HepG2 (cell line): Measurements from ENCODE around the gene ARHGDIA. TPM values are rescaled to one million over a fixed set of nuclear protein-coding genes. Genes with fewer than 3 reads are reported as not detected.

Experiments
- FOXJ3 ChIP-seq: sonication (generic); formaldehyde crosslinking; IDR thresholded peaks from 2 replicates; pipeline ENCODE4 v1.4.0; 2020; ENCODE audit warnings: missing genetic modification reagents, mild to moderate bottlenecking, borderline replicate concordance
- NFKB2 ChIP-seq: sonication (generic); formaldehyde crosslinking; IDR thresholded peaks from 2 replicates; pipeline ENCODE4 v1.4.0; 2020; ENCODE audit warnings: missing genetic modification reagents, borderline replicate concordance
- SAP130 ChIP-seq: IDR thresholded peaks from 2 replicates; pipeline ENCODE4 v1.6.1; 2016; ENCODE audit warnings: low read depth
- SP2 ChIP-seq: sonication (generic); formaldehyde crosslinking; IDR thresholded peaks from 2 replicates; pipeline ENCODE4 v1.5.1; 2020; ENCODE audit warnings: mild to moderate bottlenecking, missing genetic modification reagents
- TARDBP ChIP-seq: sonication (generic); formaldehyde crosslinking; IDR thresholded peaks from 2 replicates; pipeline ENCODE4 v1.8.0; 2022; ENCODE audit warnings: mild to moderate bottlenecking, missing genetic modification reagents
- ZNF256 ChIP-seq: sonication (generic); formaldehyde crosslinking; conservative IDR thresholded peaks from 2 replicates; pipeline ENCODE4 v1.4.0; 2020; ENCODE audit warnings: missing genetic modification reagents
- ZSCAN12 ChIP-seq: sonication (generic); formaldehyde crosslinking; IDR thresholded peaks from 2 replicates; pipeline ENCODE4 v1.9.0; 2021; ENCODE audit warnings: mild to moderate bottlenecking, missing genetic modification reagents
- polyA plus RNA-seq, 8 experiments: library from polyadenylated mRNA; depleted of rRNA in 3 of 8; stranded (reverse) in 7 of 8; unstranded in 1 of 8; fragments of >200 nt; fragmentation: Illumina TruSeq in 4 of 8; extraction: Trizol in 4 of 8; gene quantifications; 2 replicates each; pipeline versions ENCODE4 v1.2.1 to v1.2.3, GENCODE V29; 2011 to 2016; ENCODE audit warnings: low read depth in 4 of 8, missing spikeins in 1 of 8, mixed read lengths in 1 of 8; ENCODE audit not compliant: insufficient read depth in 1 of 8
- total RNA-seq, 5 experiments: library from RNA; depleted of rRNA; stranded (reverse); fragments of >200 nt; fragmentation: Illumina TruSeq; extraction: Trizol; gene quantifications; 2 replicates each; pipeline ENCODE4 v1.2.3, GENCODE V29; 2016; ENCODE audit warnings: low read depth in 1 of 5
- TF ChIP-seq, protein P1 (sequence below): sonication (generic); formaldehyde crosslinking; IDR thresholded peaks from 2 replicates; pipeline ENCODE4 v1.5.0; 2020; ENCODE audit warnings: mild to moderate bottlenecking, low read depth, missing genetic modification reagents, borderline replicate concordance
- TF ChIP-seq, protein P2 (sequence below): IDR thresholded peaks from 2 replicates; pipeline ENCODE4 v1.6.1; 2012; ENCODE audit warnings: inconsistent platforms
- TF ChIP-seq, protein P3 (sequence below): sonication (generic); formaldehyde crosslinking; IDR thresholded peaks from 2 replicates; pipeline ENCODE4 v1.5.1; 2020; ENCODE audit warnings: missing genetic modification reagents, mild to moderate bottlenecking, borderline replicate concordance
- TF ChIP-seq, protein P4 (sequence below): sonication (generic); formaldehyde crosslinking; IDR thresholded peaks from 2 replicates; pipeline ENCODE4 v1.8.1; 2023; ENCODE audit warnings: mild to moderate bottlenecking, missing genetic modification reagents
- TF ChIP-seq, protein P5 (sequence below): sonication (generic); formaldehyde crosslinking; IDR thresholded peaks from 2 replicates; pipeline ENCODE4 v1.8.0; 2022; ENCODE audit warnings: missing genetic modification reagents, mild to moderate bottlenecking, moderate library complexity, borderline replicate concordance
- TF ChIP-seq, protein P6 (sequence below): sonication (generic); formaldehyde crosslinking; IDR thresholded peaks from 2 replicates; pipeline ENCODE4 v1.4.0; 2020; ENCODE audit warnings: low read depth, missing genetic modification reagents
- TF ChIP-seq, protein P7 (sequence below): sonication (generic); formaldehyde crosslinking; IDR thresholded peaks from 2 replicates; pipeline ENCODE4 v1.4.0; 2020; ENCODE audit warnings: missing genetic modification reagents, borderline replicate concordance

Gene ARHGDIA
- total and polyA plus RNA-seq, 2 of the 13 experiments (the other 11 are each of a cell fraction or from before 2014, with no cell fraction given), result 40.0 to 64.0 TPM

DNA sequence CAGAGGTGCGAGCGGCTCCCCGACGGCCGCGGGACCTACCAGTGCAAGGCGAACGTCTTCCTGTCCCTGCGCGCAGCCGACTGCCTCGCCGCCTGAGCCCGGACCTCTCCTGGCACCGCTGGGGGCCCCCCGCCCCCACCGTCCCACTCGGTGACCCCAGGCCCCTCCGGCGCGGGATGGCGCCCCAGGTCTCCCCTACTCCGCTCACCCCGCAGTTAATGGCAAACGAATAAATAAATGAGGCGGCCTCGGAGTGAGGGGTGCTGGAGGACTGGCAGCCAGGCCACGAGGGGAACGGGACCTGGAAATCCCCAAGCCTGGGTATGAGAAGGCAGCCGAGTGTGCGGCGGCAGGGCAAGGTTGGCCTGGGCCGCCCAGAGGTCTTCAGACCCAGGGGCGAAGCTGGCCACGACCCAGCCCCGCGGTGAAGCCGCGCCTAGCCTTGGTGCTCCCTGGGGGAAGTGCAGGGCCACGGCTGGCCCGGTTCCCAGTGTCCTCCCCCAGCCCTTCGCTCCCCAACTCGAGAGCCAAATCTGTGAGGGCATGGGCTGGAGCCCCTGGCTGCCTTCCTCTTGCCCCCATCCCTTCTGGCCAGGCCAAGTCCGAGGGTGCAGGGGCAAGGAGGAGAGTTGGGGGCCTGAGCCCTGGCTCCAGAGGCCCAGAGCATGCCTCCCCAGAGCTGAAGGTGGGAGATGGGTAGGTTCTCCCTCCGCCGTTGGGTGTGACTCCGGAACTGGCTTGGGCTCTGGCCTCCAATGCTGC, 31.7 kb upstream of the ARHGDIA start (continued):
- TF ChIP-seq SP2 (CRISPR knock-in tag) (no peak), ZNF256 (CRISPR knock-in tag) (no peak), FOXJ3 (no peak), TARDBP (CRISPR knock-in tag) (no peak), SAP130 (no peak; the same call in 1 of the 2 replicates), NFKB2 (no peak), ZSCAN12 (CRISPR knock-in tag) (no peak)
- TF ChIP-seq, protein P1, sequence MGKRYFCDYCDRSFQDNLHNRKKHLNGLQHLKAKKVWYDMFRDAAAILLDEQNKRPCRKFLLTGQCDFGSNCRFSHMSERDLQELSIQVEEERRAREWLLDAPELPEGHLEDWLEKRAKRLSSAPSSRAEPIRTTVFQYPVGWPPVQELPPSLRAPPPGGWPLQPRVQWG (CRISPR knock-in tag), result no peak
- TF ChIP-seq, protein P2, sequence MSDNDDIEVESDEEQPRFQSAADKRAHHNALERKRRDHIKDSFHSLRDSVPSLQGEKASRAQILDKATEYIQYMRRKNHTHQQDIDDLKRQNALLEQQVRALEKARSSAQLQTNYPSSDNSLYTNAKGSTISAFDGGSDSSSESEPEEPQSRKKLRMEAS, result no peak
- TF ChIP-seq, protein P3, sequence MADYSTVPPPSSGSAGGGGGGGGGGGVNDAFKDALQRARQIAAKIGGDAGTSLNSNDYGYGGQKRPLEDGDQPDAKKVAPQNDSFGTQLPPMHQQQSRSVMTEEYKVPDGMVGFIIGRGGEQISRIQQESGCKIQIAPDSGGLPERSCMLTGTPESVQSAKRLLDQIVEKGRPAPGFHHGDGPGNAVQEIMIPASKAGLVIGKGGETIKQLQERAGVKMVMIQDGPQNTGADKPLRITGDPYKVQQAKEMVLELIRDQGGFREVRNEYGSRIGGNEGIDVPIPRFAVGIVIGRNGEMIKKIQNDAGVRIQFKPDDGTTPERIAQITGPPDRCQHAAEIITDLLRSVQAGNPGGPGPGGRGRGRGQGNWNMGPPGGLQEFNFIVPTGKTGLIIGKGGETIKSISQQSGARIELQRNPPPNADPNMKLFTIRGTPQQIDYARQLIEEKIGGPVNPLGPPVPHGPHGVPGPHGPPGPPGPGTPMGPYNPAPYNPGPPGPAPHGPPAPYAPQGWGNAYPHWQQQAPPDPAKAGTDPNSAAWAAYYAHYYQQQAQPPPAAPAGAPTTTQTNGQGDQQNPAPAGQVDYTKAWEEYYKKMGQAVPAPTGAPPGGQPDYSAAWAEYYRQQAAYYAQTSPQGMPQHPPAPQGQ (CRISPR knock-in tag), result 0 out of 2 replicates have a peak, but pooled peaks have one; percentile 15
- TF ChIP-seq, protein P4, sequence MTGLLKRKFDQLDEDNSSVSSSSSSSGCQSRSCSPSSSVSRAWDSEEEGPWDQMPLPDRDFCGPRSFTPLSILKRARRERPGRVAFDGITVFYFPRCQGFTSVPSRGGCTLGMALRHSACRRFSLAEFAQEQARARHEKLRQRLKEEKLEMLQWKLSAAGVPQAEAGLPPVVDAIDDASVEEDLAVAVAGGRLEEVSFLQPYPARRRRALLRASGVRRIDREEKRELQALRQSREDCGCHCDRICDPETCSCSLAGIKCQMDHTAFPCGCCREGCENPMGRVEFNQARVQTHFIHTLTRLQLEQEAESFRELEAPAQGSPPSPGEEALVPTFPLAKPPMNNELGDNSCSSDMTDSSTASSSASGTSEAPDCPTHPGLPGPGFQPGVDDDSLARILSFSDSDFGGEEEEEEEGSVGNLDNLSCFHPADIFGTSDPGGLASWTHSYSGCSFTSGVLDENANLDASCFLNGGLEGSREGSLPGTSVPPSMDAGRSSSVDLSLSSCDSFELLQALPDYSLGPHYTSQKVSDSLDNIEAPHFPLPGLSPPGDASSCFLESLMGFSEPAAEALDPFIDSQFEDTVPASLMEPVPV (CRISPR knock-in tag), result peak; percentile 74; the same call in 1 of the 2 replicates
- TF ChIP-seq, protein P5, sequence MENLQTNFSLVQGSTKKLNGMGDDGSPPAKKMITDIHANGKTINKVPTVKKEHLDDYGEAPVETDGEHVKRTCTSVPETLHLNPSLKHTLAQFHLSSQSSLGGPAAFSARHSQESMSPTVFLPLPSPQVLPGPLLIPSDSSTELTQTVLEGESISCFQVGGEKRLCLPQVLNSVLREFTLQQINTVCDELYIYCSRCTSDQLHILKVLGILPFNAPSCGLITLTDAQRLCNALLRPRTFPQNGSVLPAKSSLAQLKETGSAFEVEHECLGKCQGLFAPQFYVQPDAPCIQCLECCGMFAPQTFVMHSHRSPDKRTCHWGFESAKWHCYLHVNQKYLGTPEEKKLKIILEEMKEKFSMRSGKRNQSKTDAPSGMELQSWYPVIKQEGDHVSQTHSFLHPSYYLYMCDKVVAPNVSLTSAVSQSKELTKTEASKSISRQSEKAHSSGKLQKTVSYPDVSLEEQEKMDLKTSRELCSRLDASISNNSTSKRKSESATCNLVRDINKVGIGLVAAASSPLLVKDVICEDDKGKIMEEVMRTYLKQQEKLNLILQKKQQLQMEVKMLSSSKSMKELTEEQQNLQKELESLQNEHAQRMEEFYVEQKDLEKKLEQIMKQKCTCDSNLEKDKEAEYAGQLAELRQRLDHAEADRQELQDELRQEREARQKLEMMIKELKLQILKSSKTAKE (CRISPR knock-in tag), result no peak
- TF ChIP-seq, protein P6, sequence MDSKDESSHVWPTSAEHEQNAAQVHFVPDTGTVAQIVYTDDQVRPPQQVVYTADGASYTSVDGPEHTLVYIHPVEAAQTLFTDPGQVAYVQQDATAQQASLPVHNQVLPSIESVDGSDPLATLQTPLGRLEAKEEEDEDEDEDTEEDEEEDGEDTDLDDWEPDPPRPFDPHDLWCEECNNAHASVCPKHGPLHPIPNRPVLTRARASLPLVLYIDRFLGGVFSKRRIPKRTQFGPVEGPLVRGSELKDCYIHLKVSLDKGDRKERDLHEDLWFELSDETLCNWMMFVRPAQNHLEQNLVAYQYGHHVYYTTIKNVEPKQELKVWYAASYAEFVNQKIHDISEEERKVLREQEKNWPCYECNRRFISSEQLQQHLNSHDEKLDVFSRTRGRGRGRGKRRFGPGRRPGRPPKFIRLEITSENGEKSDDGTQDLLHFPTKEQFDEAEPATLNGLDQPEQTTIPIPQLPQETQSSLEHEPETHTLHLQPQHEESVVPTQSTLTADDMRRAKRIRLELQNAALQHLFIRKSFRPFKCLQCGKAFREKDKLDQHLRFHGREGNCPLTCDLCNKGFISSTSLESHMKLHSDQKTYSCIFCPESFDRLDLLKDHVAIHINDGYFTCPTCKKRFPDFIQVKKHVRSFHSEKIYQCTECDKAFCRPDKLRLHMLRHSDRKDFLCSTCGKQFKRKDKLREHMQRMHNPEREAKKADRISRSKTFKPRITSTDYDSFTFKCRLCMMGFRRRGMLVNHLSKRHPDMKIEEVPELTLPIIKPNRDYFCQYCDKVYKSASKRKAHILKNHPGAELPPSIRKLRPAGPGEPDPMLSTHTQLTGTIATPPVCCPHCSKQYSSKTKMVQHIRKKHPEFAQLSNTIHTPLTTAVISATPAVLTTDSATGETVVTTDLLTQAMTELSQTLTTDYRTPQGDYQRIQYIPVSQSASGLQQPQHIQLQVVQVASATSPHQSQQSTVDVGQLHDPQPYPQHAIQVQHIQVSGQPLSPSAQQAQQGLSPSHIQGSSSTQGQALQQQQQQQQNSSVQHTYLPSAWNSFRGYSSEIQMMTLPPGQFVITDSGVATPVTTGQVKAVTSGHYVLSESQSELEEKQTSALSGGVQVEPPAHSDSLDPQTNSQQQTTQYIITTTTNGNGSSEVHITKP (CRISPR knock-in tag), result no peak
- TF ChIP-seq, protein P7, sequence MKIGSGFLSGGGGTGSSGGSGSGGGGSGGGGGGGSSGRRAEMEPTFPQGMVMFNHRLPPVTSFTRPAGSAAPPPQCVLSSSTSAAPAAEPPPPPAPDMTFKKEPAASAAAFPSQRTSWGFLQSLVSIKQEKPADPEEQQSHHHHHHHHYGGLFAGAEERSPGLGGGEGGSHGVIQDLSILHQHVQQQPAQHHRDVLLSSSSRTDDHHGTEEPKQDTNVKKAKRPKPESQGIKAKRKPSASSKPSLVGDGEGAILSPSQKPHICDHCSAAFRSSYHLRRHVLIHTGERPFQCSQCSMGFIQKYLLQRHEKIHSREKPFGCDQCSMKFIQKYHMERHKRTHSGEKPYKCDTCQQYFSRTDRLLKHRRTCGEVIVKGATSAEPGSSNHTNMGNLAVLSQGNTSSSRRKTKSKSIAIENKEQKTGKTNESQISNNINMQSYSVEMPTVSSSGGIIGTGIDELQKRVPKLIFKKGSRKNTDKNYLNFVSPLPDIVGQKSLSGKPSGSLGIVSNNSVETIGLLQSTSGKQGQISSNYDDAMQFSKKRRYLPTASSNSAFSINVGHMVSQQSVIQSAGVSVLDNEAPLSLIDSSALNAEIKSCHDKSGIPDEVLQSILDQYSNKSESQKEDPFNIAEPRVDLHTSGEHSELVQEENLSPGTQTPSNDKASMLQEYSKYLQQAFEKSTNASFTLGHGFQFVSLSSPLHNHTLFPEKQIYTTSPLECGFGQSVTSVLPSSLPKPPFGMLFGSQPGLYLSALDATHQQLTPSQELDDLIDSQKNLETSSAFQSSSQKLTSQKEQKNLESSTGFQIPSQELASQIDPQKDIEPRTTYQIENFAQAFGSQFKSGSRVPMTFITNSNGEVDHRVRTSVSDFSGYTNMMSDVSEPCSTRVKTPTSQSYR (CRISPR knock-in tag), result 0 out of 2 replicates have a peak, but pooled peaks have one; percentile 10
